GM12865 (cell line): ENCODE measurements around the gene OSBPL1A.

ENCODE experiments used
- DNase-seq: peaks from one replicate; pipeline ENCODE4 v3.0.0; 2010; ENCODE audit warnings: low read depth
- H3K4me3 ChIP-seq: 2 replicates; pipeline ENCODE4 v1.5.1; 2011; ENCODE audit warnings: mild to moderate bottlenecking, low read depth, low read length, control low read depth
- CTCF ChIP-seq: IDR thresholded peaks from 2 replicates; pipeline ENCODE4 v1.5.1; 2011; ENCODE audit warnings: low read length, control low read depth, low read depth, inconsistent platforms; ENCODE audit not compliant: insufficient read depth; ENCODE audit errors: missing control alignments

Gene OSBPL1A

GRCh38 chr18:24414349-24415003, 16.9 kb upstream of the OSBPL1A start:
- no peak overlapping the region for H3K4me3 ChIP-seq
- TF ChIP-seq CTCF: no peak
- peak; percentile 44 for DNase-seq

- no peak overlapping the region for H3K4me3 ChIP-seq
- no peak for DNase-seq
- no peak for TF ChIP-seq CTCF
Measured at GRCh38 chr18:24413148-24413547, 15.5 kb upstream of the OSBPL1A start.

- no peak overlapping the region for H3K4me3 ChIP-seq
- DNase-seq: no peak
- TF ChIP-seq CTCF: no peak
Measured at GRCh38 chr18:24408496-24408895, 10.9 kb upstream of the OSBPL1A start.

- no peak for TF ChIP-seq CTCF
- no peak overlapping the region for H3K4me3 ChIP-seq
- no peak for DNase-seq
Measured at GRCh38 chr18:24404591-24404990, 7.0 kb upstream of the OSBPL1A start.

GRCh38 chr18:24403076-24403475, 5.5 kb upstream of the OSBPL1A start:
- TF ChIP-seq CTCF: no peak
- DNase-seq: no peak
- no peak overlapping the region for H3K4me3 ChIP-seq

- no peak overlapping the region for H3K4me3 ChIP-seq
- peak; percentile 13 for TF ChIP-seq CTCF
- no peak for DNase-seq
Measured at GRCh38 chr18:24402209-24402785, 4.7 kb upstream of the OSBPL1A start.

- TF ChIP-seq CTCF: no peak
- no peak for DNase-seq
- H3K4me3 ChIP-seq: no peak overlapping the region
Measured at GRCh38 chr18:24400587-24400986, 3.0 kb upstream of the OSBPL1A start.
